Smooth muscle cell (in vitro differentiated cells): ENCODE results near the gene FN3KRP. TPM values are rescaled to one million over a fixed set of nuclear protein-coding genes. Genes with fewer than 3 reads are reported as not detected.

Experiments
- DNase-seq: peaks from one replicate; lab custom pipeline; 2025; ENCODE audit not compliant: unreplicated experiment; lab: John Stamatoyannopoulos, UW
- H2AFZ ChIP-seq: fragments of 200-600 bp; sonication (generic); 2 replicates; pipeline ENCODE4 v1.6.0; 2016; ENCODE audit warnings: antibody characterized with exemption, low read depth, mild to moderate bottlenecking
- H3F3A ChIP-seq: fragments of 200-600 bp; sonication (generic); 2 replicates; pipeline ENCODE4 v1.6.0; 2017; ENCODE audit warnings: antibody characterized with exemption, low read depth
- H3K27ac ChIP-seq: fragments of 200-600 bp; sonication (generic); 2 replicates; pipeline ENCODE4 v1.5.1; 2016; ENCODE audit warnings: low read depth, mild to moderate bottlenecking
- H3K27me3 ChIP-seq: fragments of 200-600 bp; sonication (generic); 2 replicates; pipeline ENCODE4 v1.6.1; 2016; ENCODE audit warnings: low read depth, mild to moderate bottlenecking
- H3K36me3 ChIP-seq: fragments of 200-600 bp; sonication (generic); 2 replicates; pipeline ENCODE4 v1.5.1; 2016; ENCODE audit warnings: low read depth
- H3K4me1 ChIP-seq: fragments of 200-600 bp; sonication (generic); 2 replicates; pipeline ENCODE4 v1.5.1; 2016; ENCODE audit warnings: low read depth
- H3K4me2 ChIP-seq: fragments of 200-600 bp; sonication (generic); 2 replicates; pipeline ENCODE4 v1.6.0; 2016; ENCODE audit warnings: mild to moderate bottlenecking
- H3K4me3 ChIP-seq: fragments of 200-600 bp; sonication (generic); 2 replicates; pipeline ENCODE4 v1.5.1; 2016; ENCODE audit warnings: mild to moderate bottlenecking
- H3K79me2 ChIP-seq: fragments of 200-600 bp; sonication (generic); 2 replicates; pipeline ENCODE4 v1.6.0; 2016; ENCODE audit warnings: low read depth, mild to moderate bottlenecking
- H3K9ac ChIP-seq: fragments of 200-600 bp; sonication (generic); 2 replicates; pipeline ENCODE4 v1.6.0; 2016; ENCODE audit warnings: low read depth
- H3K9me3 ChIP-seq: fragments of 200-600 bp; sonication (generic); replicated peaks from 2 replicates; pipeline ENCODE4 v1.5.1; 2016; ENCODE audit warnings: low read depth
- H4K20me1 ChIP-seq: fragments of 200-600 bp; sonication (generic); 2 replicates; pipeline ENCODE4 v1.6.0; 2016; ENCODE audit warnings: low read depth
- WGBS: methylation state at CpG from one replicate; pipeline ENCODE4 v1.1.7; 2016; ENCODE audit warnings: low lambda C conversion rate; 5-methylcytosine and 5-hydroxymethylcytosine counted together
- polyA plus RNA-seq: library from polyadenylated mRNA; unstranded; fragments of >200 nt; fragmentation: Nextera tagmentation; extraction: Ambion mirVana; gene quantifications from 2 replicates; pipeline ENCODE4 v1.2.1, GENCODE V29; 2016
- total RNA-seq: library from RNA; depleted of rRNA; stranded (reverse); fragments of >200 nt; gene quantifications from 2 replicates; pipeline ENCODE4 v1.2.3, GENCODE V29; 2014
- TF ChIP-seq, protein P1 (sequence below): fragments of 200-600 bp; sonication (generic); IDR thresholded peaks from 2 replicates; pipeline ENCODE4 v1.5.1; 2017; ENCODE audit warnings: borderline replicate concordance, mild to moderate bottlenecking, antibody characterized with exemption; ENCODE audit not compliant: insufficient read depth, poor library complexity, severe bottlenecking

Gene FN3KRP
- total and polyA plus RNA-seq, 2 experiments from 2014 or later: 12.8 to 26.9 TPM

DNA sequence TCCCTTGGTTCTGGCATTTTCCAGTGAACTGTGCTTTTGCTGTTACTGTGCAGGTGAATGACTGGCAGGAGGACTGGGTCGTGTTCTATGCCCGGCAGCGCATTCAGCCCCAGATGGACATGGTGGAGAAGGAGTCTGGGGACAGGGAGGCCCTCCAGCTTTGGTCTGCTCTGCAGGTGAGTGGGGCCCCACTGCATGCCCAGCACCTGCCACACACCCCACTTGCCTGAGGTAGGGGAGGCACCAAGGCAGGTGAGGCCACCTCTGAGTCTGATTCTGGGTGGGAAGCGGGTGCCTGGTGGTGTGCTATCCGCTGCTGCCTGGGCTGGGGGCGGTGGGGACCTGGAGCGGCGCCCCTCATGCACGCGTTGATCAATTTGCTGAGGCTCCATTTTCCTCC lies 9.9 kb downstream of the FN3KRP start:
- Histone ChIP-seq H3K4me3 (no peak overlapping the region), H3K79me2 (no peaks in the 10 kb centered on the region), H3K4me1 (no peaks in the 10 kb centered on the region), H3F3A (no peaks in the 10 kb centered on the region), H3K36me3 (no peaks in the 10 kb centered on the region), H3K27me3 (no peaks in the 10 kb centered on the region), H3K27ac (no peak overlapping the region), H3K9ac (no peak overlapping the region), H3K9me3 (no peaks in the 10 kb centered on the region), H4K20me1 (no peaks in the 10 kb centered on the region), H3K4me2 (no peak overlapping the region), H2AFZ (no peak overlapping the region)
- TF ChIP-seq, protein P1, sequence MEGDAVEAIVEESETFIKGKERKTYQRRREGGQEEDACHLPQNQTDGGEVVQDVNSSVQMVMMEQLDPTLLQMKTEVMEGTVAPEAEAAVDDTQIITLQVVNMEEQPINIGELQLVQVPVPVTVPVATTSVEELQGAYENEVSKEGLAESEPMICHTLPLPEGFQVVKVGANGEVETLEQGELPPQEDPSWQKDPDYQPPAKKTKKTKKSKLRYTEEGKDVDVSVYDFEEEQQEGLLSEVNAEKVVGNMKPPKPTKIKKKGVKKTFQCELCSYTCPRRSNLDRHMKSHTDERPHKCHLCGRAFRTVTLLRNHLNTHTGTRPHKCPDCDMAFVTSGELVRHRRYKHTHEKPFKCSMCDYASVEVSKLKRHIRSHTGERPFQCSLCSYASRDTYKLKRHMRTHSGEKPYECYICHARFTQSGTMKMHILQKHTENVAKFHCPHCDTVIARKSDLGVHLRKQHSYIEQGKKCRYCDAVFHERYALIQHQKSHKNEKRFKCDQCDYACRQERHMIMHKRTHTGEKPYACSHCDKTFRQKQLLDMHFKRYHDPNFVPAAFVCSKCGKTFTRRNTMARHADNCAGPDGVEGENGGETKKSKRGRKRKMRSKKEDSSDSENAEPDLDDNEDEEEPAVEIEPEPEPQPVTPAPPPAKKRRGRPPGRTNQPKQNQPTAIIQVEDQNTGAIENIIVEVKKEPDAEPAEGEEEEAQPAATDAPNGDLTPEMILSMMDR: no peak
- WGBS: over 99% methylated on average over 10 of the region's 10 CpGs
- no peak for DNase-seq

DNA sequence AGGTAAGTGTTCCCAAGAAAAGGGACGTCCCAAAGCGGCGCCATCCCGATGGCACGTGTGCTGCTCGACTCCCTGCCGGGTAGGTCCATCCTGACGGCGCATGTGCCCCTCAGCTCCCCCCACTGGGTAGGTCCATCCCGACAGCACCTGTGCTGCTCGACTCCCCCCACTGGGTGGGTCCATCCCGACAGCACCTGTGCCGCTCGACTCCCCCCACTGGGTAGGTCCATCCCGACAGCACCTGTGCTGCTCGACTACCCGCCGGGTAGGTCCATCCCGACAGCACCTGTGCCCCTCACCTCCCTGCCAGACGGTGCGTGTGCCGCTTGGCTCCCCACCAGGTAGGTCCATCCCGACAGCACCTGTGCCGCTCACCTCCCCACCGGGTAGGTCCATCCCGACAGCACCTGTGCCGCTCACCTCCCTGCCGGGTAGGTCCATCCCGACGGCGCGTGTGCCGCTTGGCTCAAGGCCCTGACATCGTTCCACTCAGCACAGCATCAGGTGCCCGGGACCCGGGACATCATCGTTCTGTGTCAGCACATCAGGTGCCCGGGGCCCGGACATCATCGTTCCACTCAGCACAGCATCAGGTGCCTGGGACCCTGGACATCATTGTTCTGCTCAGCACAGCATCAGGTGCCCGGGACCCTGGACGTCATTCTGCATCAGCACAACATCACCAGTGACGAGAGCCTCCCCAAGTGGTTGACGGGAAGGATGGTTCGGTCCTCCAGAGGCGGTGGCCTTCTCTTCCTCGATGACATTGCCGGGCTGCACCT lies 13.2 kb downstream of the FN3KRP start:
- H3K36me3 ChIP-seq: no peaks in the 10 kb centered on the region
- 90% methylated on average over 46 of the region's 48 CpGs for WGBS
- no peaks in the 10 kb centered on the region for H3K27me3 ChIP-seq
- TF ChIP-seq, protein P1: no peak
- no peak overlapping the region for H3K4me2 ChIP-seq
- H3K27ac ChIP-seq: no peak overlapping the region
- H3K4me1 ChIP-seq: no peaks in the 10 kb centered on the region
- no peak for DNase-seq
- no peak overlapping the region for H2AFZ ChIP-seq
- H3F3A ChIP-seq: no peaks in the 10 kb centered on the region
- H3K9me3 ChIP-seq: no peaks in the 10 kb centered on the region
- H3K9ac ChIP-seq: no peak overlapping the region
- H4K20me1 ChIP-seq: no peaks in the 10 kb centered on the region
- H3K4me3 ChIP-seq: no peak overlapping the region
- H3K79me2 ChIP-seq: no peaks in the 10 kb centered on the region

DNA sequence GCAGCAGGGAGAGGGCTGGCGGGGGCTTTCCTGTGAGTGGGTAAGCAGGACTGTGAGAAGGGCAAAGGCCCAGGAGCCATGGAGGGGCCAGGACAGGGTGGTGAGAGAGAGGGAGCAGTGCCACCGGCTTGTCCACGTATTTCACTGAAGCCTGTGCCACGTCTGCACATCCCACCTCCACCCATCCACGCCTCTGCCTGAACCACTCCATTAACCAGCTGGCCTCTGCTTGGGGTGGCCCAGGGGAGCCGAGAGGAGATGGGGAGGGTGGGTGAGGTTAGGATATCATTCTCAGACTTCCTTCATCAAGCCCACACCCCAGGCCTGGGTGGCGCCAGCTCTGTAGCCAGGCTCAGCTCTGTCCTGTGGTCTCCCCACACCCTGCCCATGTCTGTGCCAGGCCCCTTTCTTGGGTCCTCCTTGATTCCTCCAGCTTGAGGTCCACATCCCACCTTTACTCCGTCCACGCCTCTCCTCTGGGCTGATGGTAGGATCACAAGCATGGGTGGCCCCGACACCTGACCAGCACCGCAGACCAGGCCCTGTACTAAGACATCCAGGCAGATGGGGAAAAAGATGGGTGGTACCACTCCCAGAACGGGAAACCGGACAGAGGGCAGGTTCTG lies 15.7 kb downstream of the FN3KRP start:
- Histone ChIP-seq H3K4me3 (no peak overlapping the region), H3K4me2 (no peak overlapping the region), H3K36me3 (no peaks in the 10 kb centered on the region), H3K9ac (no peak overlapping the region), H3K27me3 (no peaks in the 10 kb centered on the region), H2AFZ (no peak overlapping the region), H4K20me1 (no peaks in the 10 kb centered on the region), H3F3A (no peaks in the 10 kb centered on the region), H3K4me1 (no peaks in the 10 kb centered on the region), H3K27ac (no peak overlapping the region), H3K9me3 (no peaks in the 10 kb centered on the region), H3K79me2 (no peaks in the 10 kb centered on the region)
- TF ChIP-seq, protein P1: no peak
- 98% methylated on average over 13 of the region's 13 CpGs for WGBS
- DNase-seq: no peak
